NCI-H187 treated with DMSO at 0.1 percent for 48 hours (cell line): ENCODE results near the gene CDC14A.
"Not testable (repeated sequence)": the region's sequence is repeated elsewhere in the genome, so short reads cannot be mapped to it uniquely, and the experiment has no call there.

Experiments
- DNase-seq: peaks from one replicate; lab custom pipeline; 2025; lab: John Stamatoyannopoulos, UW

Gene CDC14A, protein sequence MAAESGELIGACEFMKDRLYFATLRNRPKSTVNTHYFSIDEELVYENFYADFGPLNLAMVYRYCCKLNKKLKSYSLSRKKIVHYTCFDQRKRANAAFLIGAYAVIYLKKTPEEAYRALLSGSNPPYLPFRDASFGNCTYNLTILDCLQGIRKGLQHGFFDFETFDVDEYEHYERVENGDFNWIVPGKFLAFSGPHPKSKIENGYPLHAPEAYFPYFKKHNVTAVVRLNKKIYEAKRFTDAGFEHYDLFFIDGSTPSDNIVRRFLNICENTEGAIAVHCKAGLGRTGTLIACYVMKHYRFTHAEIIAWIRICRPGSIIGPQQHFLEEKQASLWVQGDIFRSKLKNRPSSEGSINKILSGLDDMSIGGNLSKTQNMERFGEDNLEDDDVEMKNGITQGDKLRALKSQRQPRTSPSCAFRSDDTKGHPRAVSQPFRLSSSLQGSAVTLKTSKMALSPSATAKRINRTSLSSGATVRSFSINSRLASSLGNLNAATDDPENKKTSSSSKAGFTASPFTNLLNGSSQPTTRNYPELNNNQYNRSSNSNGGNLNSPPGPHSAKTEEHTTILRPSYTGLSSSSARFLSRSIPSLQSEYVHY

DNA sequence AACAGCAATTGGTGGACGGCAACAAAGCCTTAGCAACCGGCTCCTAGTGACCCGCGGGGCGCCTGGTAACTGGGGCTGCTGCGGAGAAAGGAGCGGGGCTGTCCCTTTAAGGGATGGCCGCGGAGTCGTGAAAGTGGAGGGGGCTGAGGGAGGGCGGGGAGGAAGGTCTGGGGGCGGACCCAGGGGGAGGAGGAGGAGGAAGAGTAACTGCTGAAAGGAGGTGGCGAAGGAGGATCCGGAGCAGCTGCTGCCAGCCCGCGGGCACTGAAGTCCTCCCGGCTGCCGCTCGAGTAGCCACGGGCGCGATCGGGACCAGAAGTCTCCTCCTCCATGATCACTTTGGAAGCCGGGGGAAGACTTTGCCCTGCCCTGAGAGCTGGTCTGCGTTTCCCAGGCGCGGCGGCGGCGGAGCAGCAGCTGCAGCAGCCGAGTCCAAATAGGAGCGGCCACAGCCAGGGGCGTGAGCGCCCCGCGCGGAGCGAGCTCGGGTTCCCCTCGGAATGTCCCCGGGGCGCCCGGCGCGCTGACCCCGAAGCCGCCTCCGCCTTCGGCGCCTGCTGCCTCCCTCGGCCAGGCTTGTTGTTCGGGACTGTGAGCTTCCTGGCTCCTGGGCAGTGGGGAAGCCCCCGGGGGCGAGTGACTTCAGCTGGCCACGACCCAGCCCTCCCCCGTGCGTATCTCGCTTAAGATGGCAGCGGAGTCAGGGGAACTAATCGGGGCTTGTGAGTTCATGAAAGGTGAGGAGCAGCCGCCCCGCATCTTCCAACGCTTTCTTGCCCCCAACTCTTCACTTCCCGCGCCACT lies at the start of gene CDC14A:
Gene CDC14A (plus strand): TSS at position 240 of the 804 bp plus-strand sequence. CDS start 449 bp downstream, at position 689.
- peak; percentile 54 for DNase-seq

DNA sequence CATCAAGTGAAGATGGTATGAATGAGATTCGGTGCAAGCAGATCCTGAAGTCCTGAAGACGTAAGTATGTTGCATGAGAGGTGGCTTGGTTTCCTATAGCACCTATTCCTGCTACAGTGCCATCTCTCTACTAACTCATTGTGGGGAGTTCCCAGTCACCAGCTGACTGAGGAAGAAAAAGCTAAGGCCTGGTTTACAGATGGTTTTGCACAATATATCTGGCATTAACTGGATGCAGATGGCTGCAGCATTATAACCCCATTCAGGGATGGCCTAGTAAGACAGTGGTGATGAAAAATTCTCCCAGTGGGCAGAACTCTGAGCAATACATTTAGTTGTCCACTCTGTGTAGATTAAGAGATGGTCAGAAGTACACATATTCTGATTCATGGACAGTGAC lies 49.6 kb upstream of the CDC14A start:
- no peak for DNase-seq

DNA sequence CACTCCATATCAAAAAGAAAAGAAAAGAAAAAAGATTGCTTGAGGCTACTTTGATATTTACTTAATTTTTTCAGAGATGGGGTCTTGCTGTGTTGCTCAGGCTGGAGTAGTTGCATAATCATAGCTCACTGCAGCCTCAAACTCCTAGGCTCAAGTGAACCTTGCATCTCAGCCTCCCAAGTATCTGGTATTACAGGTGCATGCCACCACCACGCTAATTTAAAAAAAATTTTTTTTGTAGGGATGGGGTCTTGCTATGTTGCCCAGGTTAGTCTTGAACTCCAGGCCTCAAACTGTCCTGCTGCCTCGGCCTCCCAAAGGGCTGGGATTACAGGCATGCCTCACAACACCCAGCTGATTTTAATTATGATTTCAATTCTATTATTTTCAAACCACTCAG lies 48.1 kb upstream of the CDC14A start:
- no peak for DNase-seq

DNA sequence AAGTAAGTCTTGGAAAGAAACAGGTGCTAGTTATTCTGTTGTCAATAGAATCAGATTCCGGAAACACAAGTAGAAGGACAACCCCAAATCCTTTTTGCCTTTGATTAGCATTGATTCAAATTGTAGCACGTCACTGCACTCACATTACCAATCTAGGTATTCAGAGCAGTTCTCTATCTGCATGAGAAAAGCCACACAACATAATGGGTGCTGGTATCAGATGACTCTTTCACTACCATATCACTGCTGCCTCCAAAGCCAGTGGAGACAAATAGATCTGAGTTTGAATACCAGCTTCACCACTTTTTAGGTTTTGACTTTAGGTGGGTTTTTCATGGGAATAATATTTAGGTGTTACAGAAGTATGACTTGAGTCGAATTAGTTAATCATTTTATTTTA lies 47.4 kb upstream of the CDC14A start:
- DNase-seq = no peak

DNA sequence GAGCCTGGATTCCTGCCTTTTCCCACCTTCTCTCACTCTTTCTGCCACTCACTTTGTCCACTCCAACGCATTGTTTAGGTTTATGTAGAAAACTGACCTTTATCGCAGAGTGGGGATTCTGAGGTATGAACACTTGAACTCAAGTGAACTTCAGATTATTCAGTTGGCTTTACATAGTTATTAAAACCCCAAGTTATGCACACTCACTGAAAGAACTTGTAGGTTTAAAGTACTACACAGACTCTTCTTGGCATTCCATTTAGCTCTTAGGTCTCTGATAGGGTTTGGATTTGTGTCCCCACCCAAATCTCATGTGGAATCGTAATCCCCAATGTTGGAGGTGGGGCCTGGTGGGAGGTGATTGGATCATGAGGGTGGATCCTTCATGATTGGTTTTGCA lies 46.4 kb upstream of the CDC14A start:
- no peak for DNase-seq

DNA sequence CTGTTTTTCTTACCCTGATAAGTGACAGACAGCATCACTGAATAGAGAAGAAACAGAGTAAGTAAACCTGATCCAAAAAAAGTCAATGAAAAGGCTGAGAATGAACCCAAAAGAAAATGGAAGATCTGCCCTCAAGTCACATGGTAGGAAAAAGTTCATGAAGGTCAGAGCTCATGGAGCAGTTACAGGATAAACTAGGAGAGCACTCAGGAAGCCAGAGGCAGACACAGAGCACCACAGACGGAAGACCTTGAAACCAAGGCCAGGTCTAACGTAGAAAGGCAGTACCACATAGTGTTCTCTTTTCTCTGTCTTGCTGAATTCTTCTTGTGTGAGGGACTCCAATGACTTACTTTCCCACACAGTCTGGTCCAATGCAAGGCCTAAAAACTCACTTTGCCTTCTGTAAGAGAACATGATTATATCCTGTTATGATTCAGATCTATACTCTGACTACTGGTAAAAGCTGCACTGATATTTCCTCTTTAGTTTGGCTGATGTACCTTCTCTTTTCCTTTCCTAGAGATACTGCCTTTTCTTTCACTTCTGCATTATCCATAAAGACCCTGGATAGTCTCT lies 45.5 kb upstream of the CDC14A start:
- no peak for DNase-seq

DNA sequence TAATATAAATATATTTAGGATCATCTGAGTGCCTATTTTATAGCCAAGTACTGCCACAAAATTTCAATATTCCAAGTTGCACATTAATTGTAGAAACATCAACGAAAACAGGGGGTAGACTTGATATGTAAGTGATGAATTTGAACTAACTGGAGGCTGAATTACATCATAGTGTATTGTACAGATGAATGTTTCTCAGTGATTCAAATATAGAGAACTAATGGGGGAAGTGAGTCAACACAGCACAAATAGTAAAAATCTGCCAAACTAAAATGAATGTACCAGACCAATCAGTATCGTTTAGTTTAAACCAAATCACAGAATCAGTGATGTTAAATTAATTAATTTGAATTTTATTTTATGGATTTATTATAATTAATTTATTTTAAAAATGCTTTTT lies 43.5 kb upstream of the CDC14A start:
- no peak for DNase-seq

DNA sequence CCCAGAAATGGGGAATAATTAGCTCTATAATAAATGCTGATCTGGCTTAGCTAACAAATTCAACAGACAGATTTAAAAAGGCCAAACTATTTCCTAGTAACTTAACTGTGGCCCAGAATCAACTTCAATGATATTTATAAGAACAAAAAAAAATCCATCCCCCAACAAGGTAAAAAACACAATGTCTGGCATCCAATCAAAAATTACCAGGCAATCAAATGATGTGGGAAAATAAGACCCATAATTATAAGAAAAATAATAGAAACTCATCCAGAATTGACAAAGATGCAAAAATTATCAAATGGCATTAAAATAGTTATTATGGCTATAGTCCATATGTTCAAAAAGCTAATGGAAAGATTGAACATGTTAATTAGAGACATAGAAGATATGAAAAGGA lies 42.4 kb upstream of the CDC14A start:
- no peak for DNase-seq

DNA sequence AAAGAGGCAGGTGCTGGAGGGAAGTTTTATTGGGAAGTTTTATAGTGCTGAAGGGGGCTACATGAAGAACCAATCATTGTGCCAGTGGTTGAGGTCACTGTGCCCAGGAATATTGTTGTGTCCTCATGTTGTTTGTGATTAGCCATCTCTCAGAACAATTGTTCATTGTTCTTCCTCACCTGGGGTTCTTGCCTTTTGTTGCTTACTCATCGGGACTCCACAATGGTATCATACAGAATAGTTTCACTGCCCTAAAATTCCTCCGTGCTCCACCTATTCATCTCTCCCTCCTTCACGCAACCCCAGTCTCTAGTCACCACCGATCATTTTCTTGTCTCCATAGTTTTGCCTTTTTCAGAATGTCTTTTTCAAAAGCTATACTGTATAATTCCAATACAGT lies 38.9 kb upstream of the CDC14A start:
- DNase-seq = no peak

DNA sequence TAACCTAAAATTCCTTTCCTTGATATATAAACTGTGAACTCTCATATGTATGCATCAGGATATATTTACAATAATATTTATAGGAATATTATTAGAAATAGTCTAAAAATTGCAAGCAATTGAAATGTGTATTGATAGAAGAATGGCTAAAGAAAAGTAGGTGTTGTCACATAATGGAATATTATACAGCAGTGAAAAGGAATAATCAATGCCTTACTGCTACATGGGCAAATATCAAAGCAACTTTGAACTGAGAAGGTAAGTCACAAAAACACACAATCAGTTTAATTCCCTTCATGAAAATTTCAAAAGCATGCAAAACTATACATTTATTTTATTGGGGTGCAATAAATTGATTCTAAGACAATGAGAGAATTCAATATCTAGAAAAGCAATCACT lies 35.7 kb upstream of the CDC14A start:
- no peak for DNase-seq

DNA sequence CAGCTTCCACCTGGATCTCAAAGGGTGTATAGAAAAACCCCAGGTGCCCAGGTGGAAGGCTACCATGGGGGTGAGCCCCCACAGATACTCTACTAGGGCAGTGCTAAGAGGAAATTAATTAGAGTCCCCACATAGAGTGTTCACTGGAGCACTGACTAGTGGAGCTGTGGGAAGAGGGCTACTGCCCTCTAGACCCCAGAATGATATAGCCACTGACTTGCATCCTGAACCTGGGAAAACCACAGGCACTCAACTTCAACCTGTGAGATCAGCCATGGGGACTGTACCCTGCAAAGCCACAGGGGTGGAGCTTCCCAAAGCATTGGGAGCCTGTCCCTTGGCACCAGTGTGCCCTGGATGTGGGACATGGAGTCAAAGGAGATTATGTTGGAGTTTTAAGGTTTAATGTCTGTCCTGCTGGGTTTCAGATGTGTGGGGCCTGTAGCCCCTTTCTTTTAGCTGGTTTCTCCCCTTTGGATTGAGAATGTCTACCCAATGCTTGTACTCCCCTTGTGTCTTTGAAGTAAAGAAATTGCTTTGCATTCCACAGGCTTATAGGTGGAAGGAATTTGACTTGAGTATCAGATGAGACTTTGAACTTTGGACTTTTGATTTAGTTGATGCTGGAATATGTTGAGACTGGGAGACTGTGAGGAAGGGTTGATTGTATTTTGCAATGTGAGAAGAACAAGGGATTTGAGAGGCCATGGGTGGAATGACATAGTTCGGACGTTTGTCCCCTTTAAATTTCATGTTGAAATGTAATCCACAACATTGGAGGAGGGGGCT lies 31.8 kb upstream of the CDC14A start:
- DNase-seq = no peak

DNA sequence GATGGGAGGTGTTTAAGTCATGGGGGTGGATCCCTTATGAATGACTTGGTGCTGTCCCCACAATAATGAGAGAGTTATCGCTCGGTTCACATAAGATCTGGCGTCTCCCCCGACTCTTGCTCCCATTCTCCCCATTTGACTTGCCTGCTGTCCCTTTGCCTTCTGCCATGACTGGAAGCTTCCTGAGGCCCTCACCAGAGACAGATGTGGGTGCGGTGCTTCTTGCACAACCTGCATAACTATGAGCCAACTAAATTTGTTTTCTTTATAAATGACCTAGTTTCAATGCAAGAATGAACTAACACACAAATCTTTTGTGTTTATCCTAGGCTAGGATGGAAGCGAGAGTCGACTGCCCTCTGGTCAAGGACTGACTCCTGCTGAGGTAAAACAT lies 31.2 kb upstream of the CDC14A start:
- DNase-seq = no peak

DNA sequence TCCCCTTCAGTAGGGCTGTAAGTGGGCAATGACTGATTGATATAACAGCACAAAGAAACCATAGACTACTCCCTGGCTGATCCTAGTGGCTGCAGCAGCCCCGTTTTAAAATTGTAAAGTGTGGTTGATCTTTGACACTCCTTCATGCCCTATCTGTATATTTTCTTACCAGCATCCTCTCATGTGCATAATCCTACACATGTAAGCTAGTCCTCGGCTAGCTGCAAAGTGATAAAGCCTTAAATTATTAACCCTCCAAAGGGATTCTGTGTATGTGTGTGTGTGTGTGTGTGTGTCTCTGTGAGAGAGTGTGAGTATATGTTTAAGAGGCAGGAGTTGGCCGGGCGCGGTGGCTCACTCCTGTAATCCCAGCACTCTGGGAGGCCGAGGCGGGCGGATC lies 30.8 kb upstream of the CDC14A start:
- DNase-seq = no peak

DNA sequence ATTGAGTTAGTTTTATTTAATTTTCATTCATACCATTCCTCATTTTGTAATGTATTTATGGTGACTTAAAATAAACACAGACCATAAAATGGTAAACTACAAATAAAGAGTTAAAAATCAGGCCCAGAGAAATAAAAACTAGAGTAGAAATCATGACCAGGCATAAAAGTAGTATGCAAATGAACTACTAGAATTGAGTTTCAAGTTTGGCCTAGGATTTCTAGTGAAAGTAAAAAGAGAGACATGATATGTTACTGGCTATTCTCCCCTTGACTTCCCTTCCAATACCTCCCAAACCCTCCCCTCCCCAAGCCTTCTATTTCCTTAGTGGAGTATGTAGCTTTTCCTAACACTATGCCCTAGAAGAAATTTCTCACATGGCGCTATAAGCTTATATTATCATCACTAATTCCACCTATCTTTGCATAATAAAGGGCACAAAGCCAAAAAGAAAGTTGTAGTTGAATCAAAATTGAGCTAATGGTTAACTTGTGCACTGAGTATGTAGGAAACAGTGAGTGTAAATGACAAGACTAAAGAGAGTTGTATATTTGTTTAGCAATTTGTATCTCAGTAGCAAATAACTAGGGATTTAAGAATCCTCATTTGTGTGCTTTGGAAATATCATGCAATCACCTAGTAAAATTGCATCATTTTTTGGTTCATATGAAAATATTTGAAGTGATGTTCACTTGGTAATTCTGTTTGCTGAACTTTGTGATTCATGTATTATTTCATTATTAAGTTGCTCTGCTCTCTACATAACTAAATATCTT lies 29.7 kb upstream of the CDC14A start:
- no peak for DNase-seq

DNA sequence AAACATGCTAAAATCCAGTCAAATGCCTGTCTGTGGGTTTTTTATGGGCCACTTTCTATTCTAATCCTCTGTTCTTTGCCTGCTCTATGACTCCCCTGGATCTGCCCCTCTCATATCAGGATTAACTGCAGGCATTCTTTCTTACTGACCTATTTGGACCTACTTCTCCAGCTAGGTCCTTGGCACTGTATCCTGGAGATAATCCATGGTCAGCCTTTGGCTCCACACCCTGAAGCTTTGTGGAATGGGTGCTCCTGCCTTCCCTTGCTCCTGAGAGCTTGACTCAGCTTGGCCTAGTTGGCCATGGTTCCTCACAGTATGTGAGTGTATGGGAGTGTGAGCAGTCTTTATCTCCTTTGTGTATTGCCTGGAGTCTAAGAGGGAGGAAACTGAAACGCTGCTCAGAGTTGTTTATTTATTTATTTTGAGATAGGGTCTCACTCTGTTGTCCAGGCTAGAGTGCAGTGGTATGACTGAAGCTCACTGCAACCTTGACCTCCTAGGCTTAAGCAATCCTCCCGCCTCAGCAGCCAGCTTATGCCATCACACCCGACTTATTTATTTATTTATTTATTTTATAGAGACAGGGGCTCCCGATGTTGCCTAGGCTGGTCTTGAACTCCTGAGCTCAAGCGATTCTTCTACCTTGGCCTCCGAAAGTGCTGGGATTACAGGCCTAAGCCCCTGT lies 28.7 kb upstream of the CDC14A start:
- DNase-seq = no peak

DNA sequence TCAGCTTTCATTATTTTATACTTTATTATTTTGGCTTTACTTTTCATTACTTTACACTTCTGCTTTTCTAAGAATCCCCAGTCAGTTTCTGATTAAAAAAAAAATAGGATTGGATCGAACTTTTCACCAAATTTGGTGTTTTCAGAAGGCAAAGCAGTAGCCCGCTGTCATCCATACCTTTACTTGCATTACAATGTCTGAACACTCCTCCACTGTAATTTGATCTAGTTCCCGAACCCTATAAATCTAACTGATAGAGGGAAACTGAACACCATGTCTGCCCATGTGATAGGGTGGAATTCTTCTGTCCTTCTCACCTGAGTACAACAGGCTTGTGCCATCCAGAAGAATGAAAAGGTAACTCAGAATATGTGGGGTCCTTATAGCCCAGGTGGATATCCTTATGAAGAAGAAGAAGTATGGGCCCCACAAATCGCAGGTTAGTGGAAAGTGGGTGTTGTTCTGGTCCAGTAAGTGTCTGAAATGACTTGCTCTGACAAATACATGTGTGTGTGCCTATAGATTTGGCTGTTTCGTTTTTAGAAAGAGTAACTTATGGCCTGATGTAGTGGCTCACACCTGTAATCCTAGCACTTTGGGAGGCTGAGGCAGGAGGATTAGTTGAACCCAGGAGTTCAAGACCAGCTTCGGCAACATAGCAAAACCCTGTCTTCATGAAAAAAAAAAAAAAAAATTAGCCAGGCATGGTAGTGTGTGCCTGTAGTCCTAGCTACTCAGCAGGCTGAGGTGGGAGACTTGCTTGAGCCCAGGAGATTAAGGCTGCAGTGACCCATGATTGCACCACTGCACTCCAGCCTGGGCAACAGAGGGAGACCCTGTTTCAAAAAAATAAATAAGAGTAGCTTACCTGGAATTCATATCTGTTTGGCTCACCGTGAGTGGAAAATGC lies 26.6 kb upstream of the CDC14A start:
- DNase-seq = no peak

DNA sequence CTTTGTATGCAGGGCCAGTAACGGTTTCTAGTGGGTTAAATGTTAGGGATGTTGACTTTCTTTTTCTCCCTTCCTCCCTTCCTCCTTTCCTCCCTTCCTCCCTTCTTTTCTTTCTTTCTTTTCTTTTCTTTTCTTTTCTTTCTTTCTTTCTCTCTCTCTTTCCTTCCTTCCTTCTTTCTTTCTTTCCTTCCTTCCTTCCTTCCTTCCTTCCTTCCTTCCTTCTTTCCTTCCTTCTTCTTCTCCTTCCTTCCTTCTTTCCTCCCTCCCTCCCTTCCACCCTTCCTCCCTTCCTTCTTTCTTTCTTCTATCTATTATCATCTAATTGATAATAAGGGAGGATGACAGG lies 26.0 kb upstream of the CDC14A start:
- DNase-seq = not testable (repeated sequence)

DNA sequence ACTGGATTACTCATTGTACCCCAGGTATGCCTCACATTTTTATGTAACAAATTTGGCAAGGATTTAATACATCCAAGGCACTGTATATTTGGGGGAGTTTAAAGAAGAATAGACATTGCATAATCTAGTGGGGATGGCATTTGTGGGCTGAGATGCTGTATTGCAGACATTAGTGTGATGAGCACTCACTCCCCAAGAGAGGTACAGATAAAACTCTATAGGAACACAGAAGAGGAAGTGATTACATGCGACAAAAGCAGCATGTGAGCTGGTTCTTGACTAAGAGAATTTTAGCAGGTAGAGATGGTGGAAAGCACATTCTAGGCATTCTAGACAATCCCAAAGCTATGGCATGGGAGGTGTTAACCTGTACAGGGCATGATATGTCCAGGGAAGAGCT lies 24.2 kb upstream of the CDC14A start:
- no peak for DNase-seq

DNA sequence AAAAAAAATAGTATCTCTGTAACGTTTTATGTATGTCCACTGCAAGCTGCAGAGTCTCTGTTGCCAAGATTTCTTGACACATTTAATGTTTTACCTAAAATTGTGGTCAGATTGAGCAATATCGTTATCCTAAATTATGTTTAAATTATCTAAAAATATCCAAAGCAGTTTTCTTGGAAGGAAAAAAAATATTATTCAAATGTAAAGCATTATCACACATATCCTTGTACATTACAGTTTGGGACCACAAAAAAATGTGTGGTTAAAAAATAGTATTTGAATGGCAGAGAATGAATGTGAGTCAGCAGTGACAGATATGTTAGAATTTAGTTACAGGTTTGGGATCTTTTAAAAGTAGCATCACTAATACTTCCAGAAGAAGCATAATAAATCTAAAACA lies 21.2 kb upstream of the CDC14A start:
- not testable (repeated sequence) for DNase-seq
